ENCODE data around the gene CPNE7.

DNA sequence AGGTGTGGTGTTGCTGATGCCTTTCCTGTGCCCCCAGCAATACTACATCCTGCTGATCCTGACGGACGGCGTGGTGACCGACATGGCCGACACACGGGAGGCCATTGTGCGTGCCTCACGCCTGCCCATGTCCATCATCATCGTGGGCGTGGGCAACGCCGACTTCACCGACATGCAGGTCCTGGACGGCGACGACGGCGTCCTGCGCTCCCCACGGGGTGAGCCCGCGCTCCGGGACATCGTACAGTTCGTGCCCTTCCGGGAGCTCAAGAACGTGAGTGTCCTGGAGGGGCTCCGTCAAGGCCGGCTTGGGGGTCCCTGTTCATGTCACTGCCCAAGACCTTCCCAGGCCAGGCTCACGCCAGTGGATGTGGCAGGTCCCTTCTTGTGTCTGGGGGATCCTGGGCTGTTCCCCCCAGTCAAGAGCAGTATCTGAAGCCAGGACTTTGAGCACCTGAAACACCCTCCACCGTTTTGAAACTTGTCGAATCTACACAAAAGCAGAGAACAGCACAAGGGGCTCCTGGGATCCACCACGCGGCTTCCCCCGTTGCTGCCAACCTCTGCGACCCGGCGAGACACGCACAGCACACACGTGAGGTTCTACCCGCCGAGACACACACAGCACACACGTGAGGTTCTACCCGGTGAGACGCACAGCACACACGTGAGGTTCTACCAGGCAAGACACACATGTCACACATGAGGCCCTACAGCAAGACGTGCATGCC is 19.9 kb downstream of the CPNE7 start:
- no peak for TF ChIP-seq CTCF (IDR thresholded peaks at IDR 0.05)
- TF ChIP-seq POLR2A (IDR thresholded peaks at IDR 0.05): no peak
